ENCODE results near the gene MOB1A.

Gene MOB1A

DNA sequence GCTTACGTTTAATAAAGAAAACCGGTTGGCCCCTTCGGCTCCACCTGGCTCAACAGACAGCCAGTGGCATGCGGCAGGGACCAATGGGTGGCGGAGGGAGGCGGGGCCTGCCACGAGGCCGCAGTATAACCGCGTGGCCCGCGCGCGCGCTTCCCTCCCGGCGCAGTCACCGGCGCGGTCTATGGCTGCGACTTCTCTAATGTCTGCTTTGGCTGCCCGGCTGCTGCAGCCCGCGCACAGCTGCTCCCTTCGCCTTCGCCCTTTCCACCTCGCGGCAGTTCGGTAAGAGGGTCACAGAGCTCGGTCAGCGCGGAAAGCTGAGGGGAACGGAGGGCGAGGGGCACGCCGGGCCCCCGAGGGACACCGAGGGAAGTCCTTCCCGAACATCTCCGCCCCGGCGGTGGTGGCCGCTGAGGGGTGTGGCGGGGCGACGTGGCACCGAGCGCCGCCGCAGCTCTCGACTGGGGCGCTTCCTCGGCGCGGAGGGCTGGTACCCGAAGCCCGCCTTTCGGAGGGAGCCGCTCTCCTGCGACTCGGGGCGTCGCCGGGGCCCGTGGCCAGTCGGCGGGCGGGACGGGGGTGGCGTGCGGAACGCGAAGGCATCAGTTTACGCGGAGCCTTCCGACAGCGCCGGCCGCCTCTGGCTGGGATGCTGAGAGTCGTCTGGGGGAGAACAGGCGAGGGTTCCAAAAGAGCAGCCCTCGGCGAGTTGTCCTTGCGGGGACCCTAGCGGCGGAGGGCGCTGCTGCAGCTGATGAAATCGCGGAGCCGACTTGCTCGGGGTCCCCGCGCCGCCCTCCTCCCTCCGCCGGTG is 20.0 kb upstream of the MOB1A start, which contains the start of gene MTHFD2:
TSS of gene MTHFD2 (plus strand) at position 155 of the 814 bp plus-strand sequence. CDS start at position 182, 27 bp downstream.
- TF ChIP-seq SUZ12 (IDR thresholded peaks at IDR 0.05; ENCODE audit: extremely low read depth, insufficient read depth, insufficient read length) (no peak), ZNF274 (IDR thresholded peaks at IDR 0.05; ENCODE audit: low read depth, low read length) (no peak), YY1 (IDR thresholded peaks at IDR 0.05; ENCODE audit: insufficient read depth, insufficient read length) (no peak)
- Histone ChIP-seq H3K4me3 (ENCODE audit: insufficient read length, low read depth) (peak within 1 kb of the TSS; percentile 88), H3K4me1 (ENCODE audit: insufficient read depth, insufficient read length) (no peaks in the 10 kb centered on the region), H3K9ac (ENCODE audit: insufficient read length, low read depth) (peak within 1 kb of the TSS; percentile 99), H3K27me3 (ENCODE audit: insufficient read depth, insufficient read length) (no peaks in the 10 kb centered on the region), H3K36me3 (ENCODE audit: insufficient read depth, insufficient read length, low read length) (peaks cover 27% of the 10 kb centered on the region), H3K9me3 (ENCODE audit: insufficient read depth, low read length) (no peaks in the 10 kb centered on the region)
- DNase-seq (ENCODE audit: low read depth, low spot score): peak; percentile 97

DNA sequence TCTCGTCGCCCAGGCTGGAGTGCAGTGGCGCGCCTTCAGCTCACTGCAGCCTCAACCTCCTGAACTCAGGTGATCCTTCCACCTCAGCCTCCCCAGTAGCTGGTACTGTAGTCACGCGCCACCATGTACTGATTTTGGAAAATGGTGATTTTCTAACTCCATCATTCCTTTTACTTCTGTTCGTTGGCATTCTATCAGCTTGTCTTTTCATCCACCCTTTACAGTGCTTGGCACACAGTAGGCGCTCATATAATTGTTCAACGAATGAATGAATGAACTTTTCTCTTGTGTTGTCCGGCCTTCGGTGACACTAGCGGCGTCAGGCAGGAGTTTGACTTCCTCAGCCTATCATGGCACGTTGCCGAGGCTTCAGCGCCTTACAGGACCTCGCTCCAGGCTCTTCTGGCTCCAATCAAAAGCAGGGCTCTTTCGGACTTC is 19.4 kb upstream of the MOB1A start:
- DNase-seq (ENCODE audit: low read depth, low spot score): no peak
- H3K9ac ChIP-seq (ENCODE audit: insufficient read length, low read depth): no peak overlapping the region
- no peaks in the 10 kb centered on the region for H3K27me3 ChIP-seq (ENCODE audit: insufficient read depth, insufficient read length)
- H3K4me1 ChIP-seq (ENCODE audit: insufficient read depth, insufficient read length): no peaks in the 10 kb centered on the region
- H3K9me3 ChIP-seq (ENCODE audit: insufficient read depth, low read length): no peaks in the 10 kb centered on the region
- no peak for TF ChIP-seq YY1 (IDR thresholded peaks at IDR 0.05; ENCODE audit: insufficient read depth, insufficient read length)
- no peak for TF ChIP-seq SUZ12 (IDR thresholded peaks at IDR 0.05; ENCODE audit: extremely low read depth, insufficient read depth, insufficient read length)
- TF ChIP-seq ZNF274 (IDR thresholded peaks at IDR 0.05; ENCODE audit: low read depth, low read length): no peak
- peaks cover 25% of the 10 kb centered on the region for H3K36me3 ChIP-seq (ENCODE audit: insufficient read depth, insufficient read length, low read length)
- peak overlapping the region; percentile 9 for H3K4me3 ChIP-seq (ENCODE audit: insufficient read length, low read depth)

DNA sequence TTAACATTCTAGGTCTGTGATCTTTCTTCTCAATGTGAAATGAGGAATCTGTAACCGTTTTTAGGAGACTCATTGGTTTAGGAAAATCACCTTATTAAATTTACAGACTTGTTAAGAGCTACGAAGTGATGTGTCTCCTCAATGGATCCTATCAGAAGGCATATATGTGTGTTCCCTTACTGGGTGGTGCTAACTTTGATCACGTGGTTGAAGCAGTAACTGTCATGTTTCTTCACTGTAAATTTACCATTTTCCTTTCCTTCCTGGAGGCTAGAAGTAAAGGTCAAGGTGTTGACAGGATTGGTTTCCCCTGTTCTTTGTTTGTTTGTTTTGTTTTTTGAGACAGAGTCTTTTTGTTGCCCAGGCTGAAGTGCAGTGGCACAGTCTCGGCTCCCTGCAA is 18.4 kb upstream of the MOB1A start:
- Histone ChIP-seq H3K4me3 (ENCODE audit: insufficient read length, low read depth) (no peak overlapping the region), H3K36me3 (ENCODE audit: insufficient read depth, insufficient read length, low read length) (peaks cover 15% of the 10 kb centered on the region), H3K27me3 (ENCODE audit: insufficient read depth, insufficient read length) (no peaks in the 10 kb centered on the region), H3K4me1 (ENCODE audit: insufficient read depth, insufficient read length) (no peaks in the 10 kb centered on the region), H3K9ac (ENCODE audit: insufficient read length, low read depth) (no peak overlapping the region), H3K9me3 (ENCODE audit: insufficient read depth, low read length) (no peaks in the 10 kb centered on the region)
- no peak for DNase-seq (ENCODE audit: low read depth, low spot score)
- TF ChIP-seq YY1 (IDR thresholded peaks at IDR 0.05; ENCODE audit: insufficient read depth, insufficient read length) (no peak), SUZ12 (IDR thresholded peaks at IDR 0.05; ENCODE audit: extremely low read depth, insufficient read depth, insufficient read length) (no peak), ZNF274 (IDR thresholded peaks at IDR 0.05; ENCODE audit: low read depth, low read length) (no peak)

DNA sequence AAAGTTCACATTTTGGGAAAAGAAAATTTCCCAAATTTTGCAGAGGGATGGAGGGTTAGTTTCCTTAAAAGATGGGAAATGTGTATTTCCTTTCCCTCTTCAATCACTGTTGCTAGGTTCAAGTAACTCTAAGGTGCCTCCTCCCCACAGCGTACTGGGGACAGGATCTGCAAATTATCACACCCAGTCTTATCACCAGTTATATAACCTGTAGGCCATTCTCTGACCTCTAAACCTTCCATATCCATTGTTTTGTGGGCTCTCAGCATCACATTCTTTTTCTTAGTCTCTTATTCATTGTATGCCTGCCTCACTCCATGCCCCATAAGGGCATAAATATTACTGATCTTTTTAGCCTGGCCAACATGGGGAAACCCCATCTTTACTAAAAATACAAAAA is 16.1 kb upstream of the MOB1A start:
- Histone ChIP-seq H3K36me3 (ENCODE audit: insufficient read depth, insufficient read length, low read length) (peaks cover 3% of the 10 kb centered on the region), H3K4me1 (ENCODE audit: insufficient read depth, insufficient read length) (no peaks in the 10 kb centered on the region), H3K9ac (ENCODE audit: insufficient read length, low read depth) (no peak overlapping the region), H3K4me3 (ENCODE audit: insufficient read length, low read depth) (no peak overlapping the region), H3K27me3 (ENCODE audit: insufficient read depth, insufficient read length) (no peaks in the 10 kb centered on the region), H3K9me3 (ENCODE audit: insufficient read depth, low read length) (no peaks in the 10 kb centered on the region)
- DNase-seq (ENCODE audit: low read depth, low spot score): no peak
- TF ChIP-seq SUZ12 (IDR thresholded peaks at IDR 0.05; ENCODE audit: extremely low read depth, insufficient read depth, insufficient read length) (no peak), YY1 (IDR thresholded peaks at IDR 0.05; ENCODE audit: insufficient read depth, insufficient read length) (no peak), ZNF274 (IDR thresholded peaks at IDR 0.05; ENCODE audit: low read depth, low read length) (no peak)

DNA sequence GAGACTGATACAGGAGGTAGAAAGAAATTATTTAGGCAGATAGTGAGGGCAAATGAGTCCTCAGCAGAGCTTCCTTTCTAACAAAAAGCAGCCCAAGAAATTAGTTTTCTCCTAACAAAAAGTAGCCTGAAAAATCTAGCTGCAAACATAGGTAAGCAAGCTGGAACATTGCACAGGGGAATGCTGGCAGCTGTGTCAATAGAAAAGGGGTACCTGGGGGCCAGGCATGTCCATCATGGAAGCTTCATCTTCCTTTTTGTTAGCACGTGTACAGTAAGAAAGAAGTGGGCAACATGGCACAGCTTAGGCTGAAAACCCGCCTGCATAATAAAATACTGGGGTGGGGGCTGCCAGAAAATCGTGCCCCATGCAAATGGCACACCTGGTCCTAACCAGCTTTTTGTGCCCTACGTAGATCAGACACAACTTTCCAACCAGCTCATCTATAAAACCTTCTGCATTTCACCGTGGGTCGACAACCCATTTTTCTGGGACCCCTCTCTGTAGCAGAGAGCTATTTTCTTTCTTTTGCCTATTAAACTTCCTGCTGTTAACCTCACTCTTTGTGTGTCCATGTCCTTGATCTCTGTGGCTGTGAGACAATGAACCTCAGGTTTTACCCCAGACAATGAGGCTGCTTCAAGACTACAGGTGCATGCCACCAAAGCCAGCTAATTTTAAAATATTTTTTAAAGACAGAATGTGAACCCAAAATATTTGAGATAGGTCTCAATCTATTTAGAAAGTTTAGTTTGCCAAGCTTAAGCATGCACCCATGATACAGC is 13.1 kb upstream of the MOB1A start:
- DNase-seq (ENCODE audit: low read depth, low spot score): no peak
- H3K9me3 ChIP-seq (ENCODE audit: insufficient read depth, low read length): no peaks in the 10 kb centered on the region
- H3K36me3 ChIP-seq (ENCODE audit: insufficient read depth, insufficient read length, low read length): no peaks in the 10 kb centered on the region
- no peak for TF ChIP-seq YY1 (IDR thresholded peaks at IDR 0.05; ENCODE audit: insufficient read depth, insufficient read length)
- no peak for TF ChIP-seq ZNF274 (IDR thresholded peaks at IDR 0.05; ENCODE audit: low read depth, low read length)
- no peak for TF ChIP-seq SUZ12 (IDR thresholded peaks at IDR 0.05; ENCODE audit: extremely low read depth, insufficient read depth, insufficient read length)
- no peak overlapping the region for H3K9ac ChIP-seq (ENCODE audit: insufficient read length, low read depth)
- H3K27me3 ChIP-seq (ENCODE audit: insufficient read depth, insufficient read length): no peaks in the 10 kb centered on the region
- no peak overlapping the region for H3K4me3 ChIP-seq (ENCODE audit: insufficient read length, low read depth)
- no peaks in the 10 kb centered on the region for H3K4me1 ChIP-seq (ENCODE audit: insufficient read depth, insufficient read length)

DNA sequence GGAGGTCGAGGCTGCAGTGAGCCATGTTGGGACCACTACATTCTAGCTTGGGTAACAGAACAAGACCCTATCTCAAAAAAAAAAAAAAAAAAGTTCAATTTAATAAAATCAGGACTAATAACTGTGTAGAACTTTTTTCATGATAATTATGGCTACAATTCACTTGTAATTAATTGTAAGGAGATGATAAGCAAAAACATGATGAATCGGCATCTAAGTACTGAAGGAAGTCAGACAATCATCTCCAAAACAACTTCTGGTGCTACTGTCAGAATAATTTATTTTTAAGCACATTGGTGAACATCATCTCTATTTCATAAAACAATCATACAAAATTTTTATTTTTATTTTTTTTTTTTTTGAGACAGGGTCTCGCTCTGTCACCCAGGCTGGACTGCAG is 10.0 kb upstream of the MOB1A start:
- no peak for DNase-seq (ENCODE audit: low read depth, low spot score)
- Histone ChIP-seq H3K9ac (ENCODE audit: insufficient read length, low read depth) (no peak overlapping the region), H3K36me3 (ENCODE audit: insufficient read depth, insufficient read length, low read length) (no peaks in the 10 kb centered on the region), H3K4me1 (ENCODE audit: insufficient read depth, insufficient read length) (no peaks in the 10 kb centered on the region), H3K9me3 (ENCODE audit: insufficient read depth, low read length) (no peaks in the 10 kb centered on the region), H3K4me3 (ENCODE audit: insufficient read length, low read depth) (no peak overlapping the region), H3K27me3 (ENCODE audit: insufficient read depth, insufficient read length) (no peaks in the 10 kb centered on the region)
- no peak for TF ChIP-seq YY1 (IDR thresholded peaks at IDR 0.05; ENCODE audit: insufficient read depth, insufficient read length)
- TF ChIP-seq SUZ12 (IDR thresholded peaks at IDR 0.05; ENCODE audit: extremely low read depth, insufficient read depth, insufficient read length): no peak
- no peak for TF ChIP-seq ZNF274 (IDR thresholded peaks at IDR 0.05; ENCODE audit: low read depth, low read length)

All from NT2/D1 (cell line).